ENCODE data around the gene ADAM12.

The ADAM12 gene

DNA sequence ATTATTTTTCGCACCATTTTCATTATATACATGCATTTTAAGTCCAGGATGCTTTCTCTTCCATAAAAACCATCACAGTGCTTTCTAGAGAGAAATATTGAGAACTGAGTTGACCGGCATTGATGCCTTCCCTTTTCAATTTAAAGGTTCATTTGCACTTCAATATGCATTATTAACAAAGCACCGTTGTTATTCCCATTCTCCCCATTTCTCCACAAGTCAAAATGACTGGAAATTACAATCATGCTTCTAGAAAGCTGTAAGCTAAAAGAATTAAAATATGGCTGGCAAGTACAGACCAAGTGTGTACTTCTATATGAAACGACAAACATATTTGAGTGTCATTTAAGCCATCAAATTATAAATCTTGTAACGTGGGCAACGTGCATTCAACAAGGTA, 272.4 kb downstream of the ADAM12 start:
- TF ChIP-seq, protein P1, sequence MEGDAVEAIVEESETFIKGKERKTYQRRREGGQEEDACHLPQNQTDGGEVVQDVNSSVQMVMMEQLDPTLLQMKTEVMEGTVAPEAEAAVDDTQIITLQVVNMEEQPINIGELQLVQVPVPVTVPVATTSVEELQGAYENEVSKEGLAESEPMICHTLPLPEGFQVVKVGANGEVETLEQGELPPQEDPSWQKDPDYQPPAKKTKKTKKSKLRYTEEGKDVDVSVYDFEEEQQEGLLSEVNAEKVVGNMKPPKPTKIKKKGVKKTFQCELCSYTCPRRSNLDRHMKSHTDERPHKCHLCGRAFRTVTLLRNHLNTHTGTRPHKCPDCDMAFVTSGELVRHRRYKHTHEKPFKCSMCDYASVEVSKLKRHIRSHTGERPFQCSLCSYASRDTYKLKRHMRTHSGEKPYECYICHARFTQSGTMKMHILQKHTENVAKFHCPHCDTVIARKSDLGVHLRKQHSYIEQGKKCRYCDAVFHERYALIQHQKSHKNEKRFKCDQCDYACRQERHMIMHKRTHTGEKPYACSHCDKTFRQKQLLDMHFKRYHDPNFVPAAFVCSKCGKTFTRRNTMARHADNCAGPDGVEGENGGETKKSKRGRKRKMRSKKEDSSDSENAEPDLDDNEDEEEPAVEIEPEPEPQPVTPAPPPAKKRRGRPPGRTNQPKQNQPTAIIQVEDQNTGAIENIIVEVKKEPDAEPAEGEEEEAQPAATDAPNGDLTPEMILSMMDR (IDR thresholded peaks at IDR 0.05; ENCODE audit: low read depth, low read length): no peak
- H3K4me3 ChIP-seq (ENCODE audit: low read depth, low read length): no peak overlapping the region

DNA sequence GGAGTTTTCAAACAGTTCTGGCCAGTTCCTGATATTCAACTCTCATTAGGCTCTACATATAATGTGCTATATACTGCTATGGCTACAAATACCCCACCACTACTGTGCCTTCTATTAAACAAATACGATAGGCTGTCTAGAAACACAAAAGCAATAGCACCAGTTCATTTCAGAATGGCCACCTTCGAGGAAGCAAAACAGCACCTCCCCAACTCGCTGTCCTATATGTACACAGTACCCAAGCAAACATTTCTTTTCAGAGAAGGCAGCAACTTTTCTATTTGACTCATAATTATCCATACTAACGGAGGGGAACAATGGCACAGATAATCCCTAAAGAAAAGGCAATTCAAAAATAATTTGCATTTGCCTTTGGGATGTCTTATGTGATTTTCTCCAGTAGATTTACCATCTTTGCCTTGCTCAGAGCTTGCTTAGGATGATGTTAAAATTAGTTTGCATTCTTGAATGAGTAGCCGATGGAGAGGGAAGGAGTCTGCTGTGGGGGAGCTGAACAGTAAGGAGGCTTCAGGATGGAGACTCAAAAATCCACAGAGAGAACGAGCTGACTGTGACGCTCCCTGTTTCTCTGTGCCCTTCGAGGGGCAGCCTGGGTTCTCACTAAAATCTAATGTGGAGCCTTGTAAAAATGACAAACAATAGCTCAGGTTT, 273.3 kb downstream of the ADAM12 start:
- no peak overlapping the region for H3K4me3 ChIP-seq (ENCODE audit: low read depth, low read length)
- TF ChIP-seq, protein P1 (IDR thresholded peaks at IDR 0.05; ENCODE audit: low read depth, low read length): no peak

DNA sequence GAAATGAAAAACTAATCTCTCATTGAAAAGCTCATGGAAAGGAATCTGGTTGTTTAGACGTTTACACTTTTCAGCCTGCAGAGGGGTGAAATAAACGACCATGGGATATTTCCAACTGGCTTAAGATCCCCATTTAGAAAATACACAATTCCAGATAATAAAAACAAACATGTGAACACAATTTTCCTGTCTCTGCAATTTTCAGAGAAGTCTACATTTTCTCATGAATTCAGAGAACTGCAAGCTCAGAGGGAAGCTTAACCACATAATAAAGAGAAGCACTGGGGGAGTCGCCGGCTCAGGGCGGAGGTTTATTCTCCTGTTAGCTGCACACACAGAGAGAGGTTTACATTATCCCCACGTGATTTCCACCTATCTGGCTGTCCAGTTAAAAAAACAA, 276.8 kb downstream of the ADAM12 start:
- TF ChIP-seq, protein P1 (IDR thresholded peaks at IDR 0.05; ENCODE audit: low read depth, low read length): no peak

DNA sequence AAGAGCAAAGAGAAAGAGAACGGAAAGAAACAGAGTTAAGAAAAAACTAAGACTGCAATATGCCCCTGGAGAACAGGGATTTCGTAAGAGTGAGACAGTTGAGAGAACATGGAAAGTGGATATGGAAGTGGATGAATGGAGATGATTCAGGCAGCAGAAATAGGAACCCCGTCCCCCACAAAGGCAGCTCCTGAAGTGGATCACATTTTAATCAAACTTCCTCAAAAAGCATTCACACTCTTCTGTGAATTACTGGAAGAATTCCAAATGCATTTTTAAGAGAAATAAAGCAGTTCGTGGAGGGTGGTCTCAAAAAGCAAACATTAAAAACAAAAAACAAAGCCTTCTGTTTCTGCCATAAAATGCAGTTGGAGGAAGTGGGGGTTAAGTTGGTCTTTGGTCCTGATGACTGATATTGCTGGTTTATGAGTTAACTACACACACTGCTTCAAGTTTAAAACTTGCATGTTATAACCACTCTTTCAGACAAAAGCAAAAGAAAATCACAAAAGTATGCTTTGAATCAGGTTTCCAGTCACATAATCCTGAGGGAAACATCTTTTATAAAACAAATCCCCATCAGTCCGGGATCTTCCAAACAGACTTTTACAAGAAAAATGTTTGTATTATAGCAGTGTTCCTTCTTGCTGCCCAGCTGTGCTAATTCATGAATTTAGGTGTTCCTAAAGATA, 277.6 kb downstream of the ADAM12 start:
- TF ChIP-seq, protein P1 (IDR thresholded peaks at IDR 0.05; ENCODE audit: low read depth, low read length): no peak
- H3K4me3 ChIP-seq (ENCODE audit: low read depth, low read length): no peak overlapping the region

More for the DNA sequence above, 276.8 kb downstream of the ADAM12 start:
- H3K4me3 ChIP-seq (ENCODE audit: low read depth, low read length): no peak overlapping the region

DNA sequence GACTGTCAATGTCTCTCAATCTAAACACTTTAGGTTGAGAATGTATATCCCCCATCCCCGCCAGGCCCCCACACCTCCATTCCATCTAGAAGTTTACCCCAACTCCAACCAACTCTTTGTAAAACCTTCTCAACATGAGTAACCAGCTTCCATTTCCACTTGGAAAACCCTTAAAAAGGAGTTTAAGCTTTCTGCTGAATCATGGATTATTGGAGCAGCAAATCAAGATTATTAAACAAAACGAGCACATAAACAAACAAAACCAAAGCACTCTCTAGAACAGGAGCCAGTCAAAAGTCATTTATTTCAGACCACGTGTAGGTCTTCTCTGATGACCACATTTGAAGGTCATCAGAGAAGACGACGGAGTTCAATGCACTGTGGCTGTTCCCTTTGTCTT, 278.4 kb downstream of the ADAM12 start:
- TF ChIP-seq, protein P1 (IDR thresholded peaks at IDR 0.05; ENCODE audit: low read depth, low read length): no peak
- no peak overlapping the region for H3K4me3 ChIP-seq (ENCODE audit: low read depth, low read length)

DNA sequence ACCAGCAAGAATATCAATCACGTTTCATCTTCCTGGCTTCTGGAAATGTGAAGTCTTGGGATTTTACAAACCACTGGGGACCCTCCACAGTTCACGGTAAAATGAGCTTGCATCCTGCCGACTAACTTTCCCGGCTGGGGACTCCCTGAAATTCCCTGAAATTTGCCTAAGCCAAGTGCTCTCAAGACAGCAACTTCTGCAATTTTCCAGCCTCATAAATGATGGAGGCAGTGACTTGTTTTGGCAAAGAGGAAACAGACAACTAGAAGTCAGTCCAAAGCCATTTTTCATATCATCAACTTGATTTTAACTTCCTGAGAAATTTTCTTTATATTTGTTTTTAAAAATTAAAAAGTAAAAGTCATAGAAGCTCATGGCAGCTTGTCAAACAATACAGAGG, 279.6 kb downstream of the ADAM12 start:
- H3K4me3 ChIP-seq (ENCODE audit: low read depth, low read length): no peak overlapping the region
- TF ChIP-seq, protein P1 (IDR thresholded peaks at IDR 0.05; ENCODE audit: low read depth, low read length): no peak

DNA sequence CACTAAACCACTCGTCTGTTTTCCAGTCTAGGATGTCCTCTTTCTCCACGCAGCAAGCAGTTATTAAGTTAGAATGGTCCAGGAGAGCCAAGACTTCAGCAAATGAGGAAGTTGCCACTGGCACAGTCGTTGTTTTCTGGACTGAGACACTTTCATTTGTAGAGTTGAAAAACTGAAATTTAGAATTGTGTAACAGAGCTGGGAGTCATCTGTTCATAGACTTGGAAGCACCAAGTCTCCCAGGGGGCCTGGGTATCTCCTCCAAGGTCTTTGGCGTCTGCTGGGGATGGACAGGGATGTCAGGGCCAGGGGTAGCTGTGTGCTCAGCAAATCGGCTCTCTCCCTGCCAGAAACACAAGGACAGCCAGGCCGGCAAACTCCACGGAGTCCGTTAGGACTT, 283.5 kb downstream of the ADAM12 start:
- TF ChIP-seq, protein P1 (IDR thresholded peaks at IDR 0.05; ENCODE audit: low read depth, low read length): no peak

More for the DNA sequence above, 283.5 kb downstream of the ADAM12 start:
- H3K4me3 ChIP-seq (ENCODE audit: low read depth, low read length): no peak overlapping the region
